Thyroid gland (tissue), 4 donors: ENCODE results near the gene SIGLEC6. TPM values are rescaled to one million over a fixed set of nuclear protein-coding genes. Genes with fewer than 3 reads are reported as not detected.

ENCODE experiments used
- DNase-seq, 2 donors: peaks; one replicate each; pipeline ENCODE4 v3.0.0-alpha.2; 2019
- H3K27ac ChIP-seq, 3 donors: fragments of 200-600 bp; sonication (generic); 1 replicate in 2 of 3; 2 replicates in 1 of 3; pipeline ENCODE4 v1.5.1; 2016 to 2019; ENCODE audit warnings: mild to moderate bottlenecking in 1 of 3, moderate library complexity in 1 of 3
- H3K27me3 ChIP-seq: fragments of 200-600 bp; sonication (generic); one replicate; pipeline ENCODE4 v1.5.1; 2019
- H3K36me3 ChIP-seq, 2 donors: fragments of 200-600 bp; sonication (generic); one replicate each; pipeline ENCODE4 v1.5.1; 2016 to 2019
- H3K4me1 ChIP-seq, 2 donors: fragments of 200-600 bp; sonication (generic); one replicate each; pipeline ENCODE4 v1.5.1; 2017 to 2019
- H3K4me3 ChIP-seq, 3 donors: fragments of 200-600 bp; sonication (generic); replicated peaks in 1 of 3; 1 replicate in 2 of 3; 2 replicates in 1 of 3; pipeline ENCODE4 v1.5.1; 2016; ENCODE audit warnings: mild to moderate bottlenecking in 1 of 3
- H3K9me3 ChIP-seq: fragments of 200-600 bp; sonication (generic); one replicate; pipeline ENCODE4 v1.5.1; 2017
- POLR2A ChIP-seq, 2 donors: fragments of 450-650 bp; IDR thresholded peaks; one replicate each; pipeline ENCODE4 v1.6.1; 2017; ENCODE audit warnings: antibody characterized with exemption in 2 of 2, mild to moderate bottlenecking in 2 of 2, moderate library complexity in 1 of 2
- WGBS, 2 donors: methylation state at CpG; one replicate each; pipeline ENCODE4 v1.1.5; 2017; 5-methylcytosine and 5-hydroxymethylcytosine counted together
- intact Hi-C: fragments of 100-400 bp; cut with DNase I; formaldehyde crosslinking; loops from one replicate; pipeline ENCODE4 v1.15.1; 2023
- total RNA-seq, 4 donors: library from RNA; depleted of rRNA; stranded (reverse); fragments of >200 nt; gene quantifications; one replicate each; pipeline ENCODE4 v1.2.3, GENCODE V29; 2016
- TF ChIP-seq, protein P1 (sequence below), 6 experiments: fragments of 200-600 bp in 3 of 6; fragments of 450-650 bp in 3 of 6; sonication (generic) in 3 of 6; IDR thresholded peaks; one replicate each; pipeline ENCODE4 v1.5.1; 2016 to 2019; ENCODE audit warnings: antibody characterized with exemption in 6 of 6, mild to moderate bottlenecking in 2 of 6, inconsistent platforms in 1 of 6, moderate library complexity in 1 of 6

The SIGLEC6 gene
- total RNA-seq, 4 donors from 2014 or later = not detected

GRCh38 chr19:51571599-51571998 lies 40.1 kb upstream of the SIGLEC6 start:
- no peaks in the 10 kb centered on the region for H3K9me3 ChIP-seq
- no peak overlapping the region for H3K27ac ChIP-seq
- peak overlapping the region; percentile 15 to 61 (median 33) for H3K4me3 ChIP-seq
- DNase-seq = no peak
- no peak for TF ChIP-seq POLR2A (IDR thresholded peaks at IDR 0.05)
- TF ChIP-seq, protein P1, sequence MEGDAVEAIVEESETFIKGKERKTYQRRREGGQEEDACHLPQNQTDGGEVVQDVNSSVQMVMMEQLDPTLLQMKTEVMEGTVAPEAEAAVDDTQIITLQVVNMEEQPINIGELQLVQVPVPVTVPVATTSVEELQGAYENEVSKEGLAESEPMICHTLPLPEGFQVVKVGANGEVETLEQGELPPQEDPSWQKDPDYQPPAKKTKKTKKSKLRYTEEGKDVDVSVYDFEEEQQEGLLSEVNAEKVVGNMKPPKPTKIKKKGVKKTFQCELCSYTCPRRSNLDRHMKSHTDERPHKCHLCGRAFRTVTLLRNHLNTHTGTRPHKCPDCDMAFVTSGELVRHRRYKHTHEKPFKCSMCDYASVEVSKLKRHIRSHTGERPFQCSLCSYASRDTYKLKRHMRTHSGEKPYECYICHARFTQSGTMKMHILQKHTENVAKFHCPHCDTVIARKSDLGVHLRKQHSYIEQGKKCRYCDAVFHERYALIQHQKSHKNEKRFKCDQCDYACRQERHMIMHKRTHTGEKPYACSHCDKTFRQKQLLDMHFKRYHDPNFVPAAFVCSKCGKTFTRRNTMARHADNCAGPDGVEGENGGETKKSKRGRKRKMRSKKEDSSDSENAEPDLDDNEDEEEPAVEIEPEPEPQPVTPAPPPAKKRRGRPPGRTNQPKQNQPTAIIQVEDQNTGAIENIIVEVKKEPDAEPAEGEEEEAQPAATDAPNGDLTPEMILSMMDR (IDR thresholded peaks at IDR 0.05) = no peak
- WGBS, 2 donors = 6 to 9% methylated on average over 8 of the region's 8 CpGs
- peaks cover 10 to 17% of the 10 kb centered on the region in 2 donors for H3K4me1 ChIP-seq
- intact Hi-C loops = no loop called here
- peaks cover 5 to 6% of the 10 kb centered on the region in 2 donors for H3K36me3 ChIP-seq
- H3K27me3 ChIP-seq = no peaks in the 10 kb centered on the region

- Histone ChIP-seq H3K4me3 (peak within 1 kb of the TSS; percentile 15 to 61 (median 33)), H3K9me3 (no peaks in the 10 kb centered on the region), H3K36me3 (peaks cover 5 to 6% of the 10 kb centered on the region in 2 donors), H3K4me1 (peaks cover 10 to 17% of the 10 kb centered on the region in 2 donors), H3K27me3 (no peaks in the 10 kb centered on the region), H3K27ac (no peak within 1 kb of the TSS)
- 1 to 2% methylated on average over 30 of the region's 30 CpGs for WGBS, 2 donors
- DNase-seq = peak; percentile 94 to 96
- TF ChIP-seq, protein P1 (IDR thresholded peaks at IDR 0.05) = no peak
- TF ChIP-seq POLR2A (IDR thresholded peaks at IDR 0.05) = no peak
- intact Hi-C loops = no loop called here
Measured at GRCh38 chr19:51570962-51571575, 39.6 kb upstream of the SIGLEC6 start, which contains the start of gene ZNF175. Gene ZNF175 (plus strand): TSS chr19:51571283. CDS start chr19:51573330, 2,047 bp downstream.

- WGBS, 2 donors = 71 to 83% methylated on average over 1 of the region's 1 CpG
- intact Hi-C loops = no loop called here
Measured at GRCh38 chr19:51568456-51568855, 37.0 kb upstream of the SIGLEC6 start.

DNA sequence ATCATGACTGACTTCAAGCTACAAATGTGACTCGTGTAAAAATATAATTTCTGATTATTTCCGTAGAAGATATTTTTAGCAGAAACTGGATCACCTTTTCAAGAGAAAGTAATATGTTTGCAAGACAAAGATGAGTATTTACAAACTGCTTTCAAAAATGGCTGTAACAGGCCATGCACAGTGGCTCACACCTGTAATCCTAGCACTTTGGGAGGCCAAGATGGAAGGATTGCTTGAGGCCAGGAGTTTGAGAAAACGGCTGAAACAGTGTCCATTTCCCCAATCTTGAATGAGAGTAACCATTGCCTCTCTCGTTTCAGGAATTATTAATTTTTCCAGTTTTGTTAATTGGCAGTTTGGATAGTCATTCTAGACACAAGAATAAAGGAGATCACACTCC lies 36.1 kb upstream of the SIGLEC6 start:
- 79 to 81% methylated on average over 4 of the region's 4 CpGs for WGBS, 2 donors

More at GRCh38 chr19:51568456-51568855, 37.0 kb upstream of the SIGLEC6 start:
- H3K36me3 ChIP-seq = peaks cover 2% of the 10 kb centered on the region in 2 donors
- H3K4me1 ChIP-seq = peaks cover 10 to 16% of the 10 kb centered on the region in 2 donors
- no peak overlapping the region for H3K4me3 ChIP-seq
- no peak for TF ChIP-seq POLR2A (IDR thresholded peaks at IDR 0.05)
- TF ChIP-seq, protein P1 (IDR thresholded peaks at IDR 0.05) = no peak
- H3K9me3 ChIP-seq = no peaks in the 10 kb centered on the region
- H3K27me3 ChIP-seq = no peaks in the 10 kb centered on the region
- no peak overlapping the region for H3K27ac ChIP-seq
- DNase-seq = no peak

More for the DNA sequence above, 36.1 kb upstream of the SIGLEC6 start:
- Histone ChIP-seq H3K27me3 (no peaks in the 10 kb centered on the region), H3K4me3 (no peak overlapping the region), H3K36me3 (no peaks in the 10 kb centered on the region), H3K9me3 (no peaks in the 10 kb centered on the region), H3K4me1 (peaks cover 10% of the 10 kb centered on the region in 2 donors), H3K27ac (no peak overlapping the region)
- intact Hi-C loops = no loop called here
- DNase-seq = no peak
- TF ChIP-seq, protein P1 (IDR thresholded peaks at IDR 0.05) = no peak
- TF ChIP-seq POLR2A (IDR thresholded peaks at IDR 0.05) = no peak
